Measurements from ENCODE around the gene RACK1. TPM values are rescaled to one million over a fixed set of nuclear protein-coding genes. Genes with fewer than 3 reads are reported as not detected.
A peak's percentile ranks its signal among the peaks of the same experiment; 100 is the strongest.

RACK1 gene
- total and polyA plus RNA-seq, 2 experiments from 2014 or later: 2,372 to 4,798 TPM

GRCh38 chr5:181194489-181195248 lies 49.0 kb downstream of the RACK1 start:
- peak; percentile 60 for DNase-seq (ENCODE audit: low spot score)
- peaks cover 27% of the 10 kb centered on the region for H3K4me1 Mint-ChIP-seq
- TF ChIP-seq POLR2AphosphoS5 (IDR thresholded peaks at IDR 0.05; ENCODE audit: low read depth) (no peak), CTCF (conservative IDR thresholded peaks at IDR 0.05; ENCODE audit: low read depth in 2 of 2) (peak; percentile 23 to 37; a peak in 3 of 4 replicates)
- H3K4me3 ChIP-seq: peak overlapping the region; percentile 43
- H3K4me1 ChIP-seq (ENCODE audit: insufficient read depth): peaks cover 26% of the 10 kb centered on the region
- H3K36me3 ChIP-seq (ENCODE audit: insufficient read depth): no peaks in the 10 kb centered on the region
- no peaks in the 10 kb centered on the region; the same call in 1 of the 2 replicates for H4K20me1 ChIP-seq (replicated peaks; ENCODE audit: insufficient read depth)
- no peak overlapping the region for H3K27ac Mint-ChIP-seq
- H3K4me2 ChIP-seq: peak overlapping the region; percentile 48; the same call in 1 of the 2 replicates
- no peak overlapping the region; the same call in 2 of the 3 replicates for H3K4me3 Mint-ChIP-seq
- no peak; the same call in 2 of the 3 replicates for ATAC-seq
- peaks cover 69% of the 10 kb centered on the region for H3K27me3 ChIP-seq (ENCODE audit: insufficient read depth)
- H2AFZ ChIP-seq: no peak overlapping the region
- 0 out of 3 replicates have a peak, but pooled peaks cover 2% of the 10 kb centered on the region for H3K36me3 Mint-ChIP-seq (ENCODE audit: low read depth)
- H3K9me3 Mint-ChIP-seq: peaks cover 4% of the 10 kb centered on the region; the same call in 1 of the 3 replicates
- no peaks in the 10 kb centered on the region for H3K79me2 ChIP-seq (replicated peaks; ENCODE audit: insufficient read depth)
- peaks cover 48% of the 10 kb centered on the region for H3K27me3 Mint-ChIP-seq (ENCODE audit: insufficient read depth, low read depth, poor library complexity)
- no peak overlapping the region for H3K27ac ChIP-seq (ENCODE audit: low read depth)
- peaks cover 7% of the 10 kb centered on the region for H3F3A ChIP-seq (replicated peaks; ENCODE audit: low read depth)
- H3K9me2 ChIP-seq (ENCODE audit: insufficient read depth): no peaks in the 10 kb centered on the region

- Mint-ChIP-seq H3K36me3 (ENCODE audit: low read depth) (peaks cover 5% of the 10 kb centered on the region; the same call in 1 of the 3 replicates), H3K4me3 (peak overlapping the region; percentile 3; the same call in 1 of the 3 replicates), H3K27ac (no peak overlapping the region), H3K4me1 (peaks cover 19% of the 10 kb centered on the region), H3K9me3 (peaks cover 8% of the 10 kb centered on the region), H3K27me3 (ENCODE audit: insufficient read depth, low read depth, poor library complexity) (peaks cover 52% of the 10 kb centered on the region)
- H3K79me2 ChIP-seq (replicated peaks; ENCODE audit: insufficient read depth): no peaks in the 10 kb centered on the region
- no peaks in the 10 kb centered on the region for H3K36me3 ChIP-seq (ENCODE audit: insufficient read depth)
- peaks cover 70% of the 10 kb centered on the region for H3K27me3 ChIP-seq (ENCODE audit: insufficient read depth)
- H3K4me2 ChIP-seq: no peak overlapping the region
- H2AFZ ChIP-seq: no peak overlapping the region
- no peaks in the 10 kb centered on the region for H3K9me2 ChIP-seq (ENCODE audit: insufficient read depth)
- no peak overlapping the region for H3K27ac ChIP-seq (ENCODE audit: low read depth)
- no peak for DNase-seq (ENCODE audit: low spot score)
- H3F3A ChIP-seq (replicated peaks; ENCODE audit: low read depth): peaks cover 6% of the 10 kb centered on the region
- no peak for ATAC-seq
- H3K4me3 ChIP-seq: no peak overlapping the region
- H3K4me1 ChIP-seq (ENCODE audit: insufficient read depth): peaks cover 17% of the 10 kb centered on the region
- H4K20me1 ChIP-seq (replicated peaks; ENCODE audit: insufficient read depth): no peaks in the 10 kb centered on the region; the same call in 1 of the 2 replicates
- TF ChIP-seq STAT1 (IDR thresholded peaks at IDR 0.05; ENCODE audit: unreplicated experiment) (no peak), NANOG (IDR thresholded peaks at IDR 0.05; ENCODE audit: borderline replicate concordance) (no peak), ZNF462 (CRISPR knock-in tag; IDR thresholded peaks at IDR 0.05) (no peak), CREB1 (CRISPR knock-in tag; IDR thresholded peaks at IDR 0.05; ENCODE audit: low read depth) (no peak), POLR2AphosphoS5 (IDR thresholded peaks at IDR 0.05; ENCODE audit: low read depth) (no peak)
These were observed 50.0 kb downstream of the RACK1 start for GRCh38 chr5:181193656-181194055.

All from GM23338 (cell line).